HG03064 (cell line): ENCODE measurements around the gene PACC1.
"Not testable (repeated sequence)": the region's sequence is repeated elsewhere in the genome, so short reads cannot be mapped to it uniquely, and the experiment has no call there.

Source experiments
- ATAC-seq: cut with Tn5 transposase; IDR thresholded peaks from one replicate; pipeline ENCODE4 v1.9.1; 2021; ENCODE audit warnings: low read depth; ENCODE audit not compliant: unreplicated experiment

PACC1 gene

GRCh38 chr1:212346601-212347000 is 68.1 kb downstream of the PACC1 start:
- ATAC-seq, result no peak

- ATAC-seq, result no peak
These were observed 69.8 kb downstream of the PACC1 start for GRCh38 chr1:212344905-212345304.

- ATAC-seq, result no peak
These were observed 73.6 kb downstream of the PACC1 start for GRCh38 chr1:212341090-212341489.

GRCh38 chr1:212329105-212329504 is 85.6 kb downstream of the PACC1 start:
- ATAC-seq, result no peak

GRCh38 chr1:212328248-212328647 is 86.4 kb downstream of the PACC1 start:
- no peak for ATAC-seq

DNA sequence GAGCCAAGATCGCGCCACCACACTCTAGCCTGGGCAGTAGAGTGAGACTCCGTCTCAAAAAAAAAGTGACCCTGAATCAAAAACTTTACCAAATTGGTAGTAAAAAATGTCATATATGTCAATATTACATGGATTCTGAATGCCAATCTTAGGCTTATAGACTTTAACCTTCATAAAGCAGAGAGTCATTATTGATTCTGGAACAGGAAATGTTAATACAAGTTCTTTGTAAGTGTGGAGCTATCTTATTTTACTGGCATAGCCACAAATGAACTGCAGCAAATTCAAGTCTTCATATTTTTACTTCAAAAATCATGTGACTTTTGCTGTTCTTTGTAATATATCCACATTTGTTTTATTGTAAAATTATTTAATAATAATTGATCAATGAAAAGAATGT is 88.1 kb downstream of the PACC1 start:
- ATAC-seq, result no peak

GRCh38 chr1:212323066-212323465 is 91.6 kb downstream of the PACC1 start:
- no peak for ATAC-seq

DNA sequence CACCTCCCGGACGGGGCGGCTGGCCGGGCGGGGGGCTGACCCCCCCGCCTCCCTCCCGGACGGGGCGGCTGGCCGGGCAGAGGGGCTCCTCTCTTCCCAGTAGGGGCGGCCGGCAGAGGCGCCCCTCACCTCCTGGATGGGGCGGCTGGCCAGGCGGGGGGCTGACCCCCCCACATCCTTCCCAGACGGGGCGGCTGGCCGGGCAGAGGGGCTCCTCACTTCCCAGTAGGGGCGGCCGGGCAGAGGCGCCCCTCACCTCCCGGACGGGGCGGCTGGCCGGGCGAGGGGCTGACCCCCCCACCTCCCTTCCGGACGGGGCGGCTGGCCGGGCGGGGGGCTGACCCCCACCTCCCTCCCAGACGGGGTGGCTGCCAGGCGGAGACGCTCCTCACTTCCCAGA is 93.7 kb downstream of the PACC1 start:
- ATAC-seq, result not testable (repeated sequence)

DNA sequence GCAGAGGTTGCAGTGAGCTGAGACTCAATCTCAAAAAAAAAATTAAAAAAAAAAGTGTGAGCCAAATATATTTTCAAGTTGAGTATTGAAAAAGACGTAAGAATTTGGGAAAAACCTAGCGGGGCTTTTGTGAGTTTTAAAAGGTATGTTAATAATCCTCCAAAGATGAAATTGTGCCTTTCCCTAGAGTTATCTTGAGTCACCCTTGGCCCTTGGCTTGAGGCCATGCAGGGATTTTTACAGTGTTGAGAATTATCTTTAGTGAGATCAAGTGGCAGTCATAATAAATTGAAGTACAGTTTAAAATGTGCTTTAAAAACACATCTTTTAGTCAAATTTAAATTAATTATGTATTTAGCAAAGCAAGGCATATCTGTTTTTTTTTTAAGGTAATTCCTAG is 96.8 kb downstream of the PACC1 start:
- ATAC-seq, result no peak

GRCh38 chr1:212315907-212316306 is 98.8 kb downstream of the PACC1 start:
- no peak for ATAC-seq

- no peak for ATAC-seq
These were observed 99.5 kb downstream of the PACC1 start for GRCh38 chr1:212315184-212315583.
